Measurements from ENCODE around the gene PDE6G. TPM values are rescaled to one million over a fixed set of nuclear protein-coding genes. Genes with fewer than 3 reads are reported as not detected.

Gene PDE6G
- total and polyA plus RNA-seq, 4 donors: 0.43 to 0.58 TPM; not detected in 2

DNA sequence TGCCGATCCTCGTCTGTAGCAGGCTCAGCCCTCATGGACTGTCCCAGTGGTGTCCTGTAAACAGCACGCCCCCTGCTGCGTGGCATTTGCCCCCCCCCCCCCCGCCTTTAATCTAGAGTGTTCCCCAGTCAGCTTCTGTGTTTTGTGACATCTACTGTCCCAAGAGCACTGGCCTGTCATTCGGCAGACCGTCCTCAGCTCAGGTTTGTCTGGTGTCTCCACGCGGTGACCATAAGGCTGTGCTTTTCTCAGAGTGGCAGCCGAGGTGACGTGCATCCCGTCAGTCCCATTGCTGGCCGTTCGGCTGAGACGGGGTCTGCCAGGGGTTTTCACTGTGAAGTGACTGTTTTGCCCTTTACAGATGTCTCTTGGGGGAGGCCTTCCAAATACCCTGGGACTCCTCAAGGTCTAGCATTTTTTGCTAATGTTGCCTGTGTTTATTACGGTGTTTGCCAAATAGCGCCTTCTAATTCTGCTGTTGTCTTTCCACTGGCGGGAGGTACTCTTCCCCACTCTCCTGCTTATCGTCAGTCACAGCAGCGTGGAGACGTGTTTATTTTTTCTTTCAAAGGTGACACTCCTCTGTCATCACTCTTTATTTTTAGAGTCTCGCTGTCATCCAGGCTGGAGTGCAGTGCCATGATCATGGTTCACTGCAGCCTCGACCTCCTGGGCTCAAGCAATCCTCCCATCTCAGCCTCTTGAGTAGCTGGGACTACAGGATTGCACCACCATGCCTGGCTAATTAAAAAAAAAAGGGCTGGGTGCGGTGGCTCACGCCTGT is 41.1 kb upstream of the PDE6G start:
- no peak overlapping the region for H3K4me3 ChIP-seq (ENCODE audit: low read length in 2 of 2)
- intact Hi-C loops (cut with DNase I): no loop called here
- DNase-seq (no peak), ATAC-seq (ENCODE audit: low FRiP score) (no peak)
- no peaks in the 10 kb centered on the region for H3K27me3 ChIP-seq (ENCODE audit: control insufficient read depth in 1 of 2, insufficient read depth in 2 of 2, low read length in 1 of 2)
- WGBS, 2 donors: 79 to 80% methylated on average over 25 of the region's 25 CpGs
- no peaks in the 10 kb centered on the region for H3K9me3 ChIP-seq (ENCODE audit: control insufficient read depth, low read length)
- H3K4me1 ChIP-seq (ENCODE audit: control insufficient read depth in 1 of 2, insufficient read depth in 2 of 2, low read length in 2 of 2): no peaks in the 10 kb centered on the region
- H3K27ac ChIP-seq (ENCODE audit: low read depth in 1 of 2, low read length in 2 of 2): no peak overlapping the region
- H3K36me3 ChIP-seq (ENCODE audit: control insufficient read depth in 1 of 2, insufficient read depth in 2 of 2, low read length in 1 of 2): peaks cover 5% of the 10 kb centered on the region in 2 donors

DNA sequence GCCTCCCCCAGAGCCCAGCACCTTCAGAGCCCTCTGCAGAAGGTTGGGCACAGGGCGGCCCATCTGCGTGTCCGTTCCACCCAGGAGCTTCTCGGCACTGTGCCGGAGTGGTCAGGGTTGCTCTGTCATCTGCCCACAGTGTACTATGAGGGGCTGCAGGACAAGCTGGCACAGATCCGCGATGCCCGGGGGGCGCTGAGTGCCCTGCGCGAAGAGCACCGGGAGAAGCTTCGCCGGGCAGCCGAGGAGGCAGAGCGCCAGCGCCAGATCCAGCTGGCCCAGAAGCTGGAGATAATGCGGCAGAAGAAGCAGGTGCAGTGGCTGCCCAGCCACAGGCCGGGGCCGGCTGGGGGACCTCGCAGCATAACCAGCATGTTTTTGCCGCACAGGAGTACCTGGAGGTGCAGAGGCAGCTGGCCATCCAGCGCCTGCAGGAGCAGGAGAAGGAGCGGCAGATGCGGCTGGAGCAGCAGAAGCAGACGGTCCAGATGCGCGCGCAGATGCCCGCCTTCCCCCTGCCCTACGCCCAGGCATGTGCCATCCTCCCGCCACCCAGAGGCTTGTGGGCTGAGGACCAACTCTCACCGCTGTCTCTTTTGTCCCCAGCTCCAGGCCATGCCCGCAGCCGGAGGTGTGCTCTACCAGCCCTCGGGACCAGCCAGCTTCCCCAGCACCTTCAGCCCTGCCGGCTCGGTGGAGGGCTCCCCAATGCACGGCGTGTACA is 40.0 kb upstream of the PDE6G start:
- ATAC-seq (ENCODE audit: low FRiP score) (no peak), DNase-seq (no peak)
- no peaks in the 10 kb centered on the region for H3K27me3 ChIP-seq (ENCODE audit: control insufficient read depth in 1 of 2, insufficient read depth in 2 of 2, low read length in 1 of 2)
- no peaks in the 10 kb centered on the region for H3K9me3 ChIP-seq (ENCODE audit: control insufficient read depth, low read length)
- no peak overlapping the region for H3K27ac ChIP-seq (ENCODE audit: low read depth in 1 of 2, low read length in 2 of 2)
- no peak overlapping the region for H3K4me3 ChIP-seq (ENCODE audit: low read length in 2 of 2)
- H3K4me1 ChIP-seq (ENCODE audit: control insufficient read depth in 1 of 2, insufficient read depth in 2 of 2, low read length in 2 of 2): no peaks in the 10 kb centered on the region
- H3K36me3 ChIP-seq (ENCODE audit: control insufficient read depth in 1 of 2, insufficient read depth in 2 of 2, low read length in 1 of 2): peaks cover 5% of the 10 kb centered on the region in 2 donors
- 93 to 94% methylated on average over 40 of the region's 40 CpGs for WGBS, 2 donors
- intact Hi-C loops (cut with DNase I): no loop called here

DNA sequence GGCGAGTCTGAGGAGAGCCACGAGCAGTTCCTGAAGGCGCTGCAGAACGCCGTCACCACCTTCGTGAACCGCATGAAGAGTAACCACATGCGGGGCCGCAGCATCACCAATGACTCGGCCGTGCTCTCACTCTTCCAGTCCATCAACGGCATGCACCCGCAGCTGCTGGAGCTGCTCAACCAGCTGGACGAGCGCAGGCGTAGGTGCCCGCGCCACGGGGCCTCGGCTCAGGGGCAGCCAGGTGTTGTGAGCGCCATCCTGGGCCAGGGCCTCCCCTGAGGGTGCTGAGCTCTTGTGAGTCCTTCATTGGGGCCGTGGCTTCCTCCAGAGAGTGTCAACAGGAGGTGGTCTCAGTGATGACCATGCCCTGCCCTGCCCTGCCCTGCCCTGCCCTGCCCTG is 39.5 kb upstream of the PDE6G start:
- Histone ChIP-seq H3K36me3 (ENCODE audit: control insufficient read depth in 1 of 2, insufficient read depth in 2 of 2, low read length in 1 of 2) (peaks cover 5% of the 10 kb centered on the region in 2 donors), H3K4me3 (ENCODE audit: low read length in 2 of 2) (no peak overlapping the region), H3K27ac (ENCODE audit: low read depth in 1 of 2, low read length in 2 of 2) (no peak overlapping the region), H3K9me3 (ENCODE audit: control insufficient read depth, low read length) (no peaks in the 10 kb centered on the region), H3K27me3 (ENCODE audit: control insufficient read depth in 1 of 2, insufficient read depth in 2 of 2, low read length in 1 of 2) (no peaks in the 10 kb centered on the region), H3K4me1 (ENCODE audit: control insufficient read depth in 1 of 2, insufficient read depth in 2 of 2, low read length in 2 of 2) (no peaks in the 10 kb centered on the region)
- ATAC-seq (ENCODE audit: low FRiP score): peak; percentile 11
- no peak for DNase-seq
- intact Hi-C loops (cut with DNase I): no loop called here
- 90 to 92% methylated on average over 22 of the region's 22 CpGs for WGBS, 2 donors

DNA sequence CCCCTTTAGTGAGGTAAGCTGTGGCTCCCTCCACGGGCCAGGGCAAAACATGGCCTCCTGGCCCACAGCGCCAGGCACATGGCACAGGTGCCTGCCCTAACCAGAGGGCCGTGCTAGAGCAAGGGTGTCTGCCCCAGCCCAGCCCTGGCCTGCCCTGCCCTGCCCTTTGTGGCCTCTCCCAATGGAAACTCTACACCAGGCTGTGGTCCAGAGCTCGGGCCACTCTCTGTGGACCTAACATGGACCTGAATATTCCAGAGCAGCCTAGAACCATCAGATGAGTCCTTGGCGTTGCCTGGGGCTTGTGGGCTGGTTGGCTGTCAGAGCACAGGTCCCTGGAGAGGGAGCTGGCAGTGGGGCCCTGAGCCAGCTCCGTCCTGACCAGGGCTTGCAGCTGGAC is 38.9 kb upstream of the PDE6G start:
- no peak for ATAC-seq (ENCODE audit: low FRiP score)
- Histone ChIP-seq H3K4me1 (ENCODE audit: control insufficient read depth in 1 of 2, insufficient read depth in 2 of 2, low read length in 2 of 2) (no peaks in the 10 kb centered on the region), H3K27me3 (ENCODE audit: control insufficient read depth in 1 of 2, insufficient read depth in 2 of 2, low read length in 1 of 2) (no peaks in the 10 kb centered on the region), H3K36me3 (ENCODE audit: control insufficient read depth in 1 of 2, insufficient read depth in 2 of 2, low read length in 1 of 2) (peaks cover 5 to 7% of the 10 kb centered on the region in 2 donors), H3K4me3 (ENCODE audit: low read length in 2 of 2) (no peak overlapping the region), H3K27ac (ENCODE audit: low read depth in 1 of 2, low read length in 2 of 2) (no peak overlapping the region), H3K9me3 (ENCODE audit: control insufficient read depth, low read length) (no peaks in the 10 kb centered on the region)
- WGBS, 2 donors: 79 to 82% methylated on average over 6 of the region's 6 CpGs
- intact Hi-C loops (cut with DNase I): no loop called here
- DNase-seq: no peak

DNA sequence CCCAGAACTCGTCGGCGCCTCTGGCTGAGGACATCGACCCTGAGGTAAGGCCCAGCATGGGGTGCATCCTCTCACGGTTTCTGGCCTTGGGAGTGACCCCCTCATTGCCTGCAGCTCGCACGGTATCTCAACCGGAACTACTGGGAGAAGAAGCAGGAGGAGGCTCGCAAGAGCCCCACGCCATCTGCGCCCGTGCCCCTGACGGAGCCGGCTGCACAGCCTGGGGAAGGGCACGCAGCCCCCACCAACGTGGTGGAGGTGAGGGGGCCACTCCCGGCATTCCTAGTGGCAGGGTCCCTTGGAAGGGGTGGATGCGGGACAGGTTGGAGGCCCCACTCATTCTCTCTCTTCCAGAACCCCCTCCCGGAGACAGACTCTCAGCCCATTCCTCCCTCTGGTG is 38.5 kb upstream of the PDE6G start:
- ATAC-seq (ENCODE audit: low FRiP score) (no peak), DNase-seq (no peak)
- Histone ChIP-seq H3K27me3 (ENCODE audit: control insufficient read depth in 1 of 2, insufficient read depth in 2 of 2, low read length in 1 of 2) (no peaks in the 10 kb centered on the region), H3K9me3 (ENCODE audit: control insufficient read depth, low read length) (no peaks in the 10 kb centered on the region), H3K27ac (ENCODE audit: low read depth in 1 of 2, low read length in 2 of 2) (no peak overlapping the region), H3K4me3 (ENCODE audit: low read length in 2 of 2) (no peak overlapping the region), H3K4me1 (ENCODE audit: control insufficient read depth in 1 of 2, insufficient read depth in 2 of 2, low read length in 2 of 2) (no peaks in the 10 kb centered on the region), H3K36me3 (ENCODE audit: control insufficient read depth in 1 of 2, insufficient read depth in 2 of 2, low read length in 1 of 2) (peaks cover 5 to 7% of the 10 kb centered on the region in 2 donors)
- intact Hi-C loops (cut with DNase I): no loop called here
- 91 to 92% methylated on average over 19 of the region's 19 CpGs for WGBS, 2 donors

DNA sequence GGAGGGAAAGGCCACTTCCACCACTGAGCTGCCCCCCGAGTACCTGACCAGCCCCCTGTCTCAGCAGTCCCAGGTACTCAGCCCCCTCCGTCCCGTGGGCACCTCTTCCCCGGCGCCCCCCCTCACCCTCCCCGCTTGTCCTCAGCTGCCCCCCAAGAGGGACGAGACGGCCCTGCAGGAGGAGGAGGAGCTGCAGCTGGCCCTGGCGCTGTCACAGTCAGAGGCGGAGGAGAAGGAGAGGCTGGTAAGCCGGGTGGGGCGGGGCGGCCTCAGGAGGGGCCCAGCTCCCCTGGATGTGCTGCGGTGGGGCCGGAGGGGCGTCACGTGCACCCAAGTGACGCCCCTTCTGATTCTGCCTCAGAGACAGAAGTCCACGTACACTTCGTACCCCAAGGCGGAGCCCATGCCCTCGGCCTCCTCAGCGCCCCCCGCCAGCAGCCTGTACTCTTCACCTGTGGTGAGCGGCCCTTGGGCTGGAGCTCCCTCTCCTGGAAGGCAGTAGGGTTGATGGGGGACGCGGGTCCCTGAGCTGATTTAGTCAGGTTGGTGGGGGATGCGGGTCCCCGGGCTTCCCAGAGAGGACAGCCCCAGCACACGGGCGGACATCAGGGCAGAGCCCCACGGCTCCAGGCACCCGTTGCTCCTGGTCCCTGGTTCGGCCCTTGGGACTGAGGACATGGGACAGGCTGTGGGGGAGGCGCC is 37.3 kb upstream of the PDE6G start:
- Histone ChIP-seq H3K4me1 (ENCODE audit: control insufficient read depth in 1 of 2, insufficient read depth in 2 of 2, low read length in 2 of 2) (no peaks in the 10 kb centered on the region), H3K27me3 (ENCODE audit: control insufficient read depth in 1 of 2, insufficient read depth in 2 of 2, low read length in 1 of 2) (no peaks in the 10 kb centered on the region), H3K4me3 (ENCODE audit: low read length in 2 of 2) (no peak overlapping the region), H3K9me3 (ENCODE audit: control insufficient read depth, low read length) (no peaks in the 10 kb centered on the region), H3K27ac (ENCODE audit: low read depth in 1 of 2, low read length in 2 of 2) (no peak overlapping the region), H3K36me3 (ENCODE audit: control insufficient read depth in 1 of 2, insufficient read depth in 2 of 2, low read length in 1 of 2) (peaks cover 5 to 7% of the 10 kb centered on the region in 2 donors)
- intact Hi-C loops (cut with DNase I): no loop called here
- 85 to 89% methylated on average over 31 to 35 of the region's 35 CpGs for WGBS, 2 donors
- DNase-seq (no peak), ATAC-seq (ENCODE audit: low FRiP score) (no peak)

DNA sequence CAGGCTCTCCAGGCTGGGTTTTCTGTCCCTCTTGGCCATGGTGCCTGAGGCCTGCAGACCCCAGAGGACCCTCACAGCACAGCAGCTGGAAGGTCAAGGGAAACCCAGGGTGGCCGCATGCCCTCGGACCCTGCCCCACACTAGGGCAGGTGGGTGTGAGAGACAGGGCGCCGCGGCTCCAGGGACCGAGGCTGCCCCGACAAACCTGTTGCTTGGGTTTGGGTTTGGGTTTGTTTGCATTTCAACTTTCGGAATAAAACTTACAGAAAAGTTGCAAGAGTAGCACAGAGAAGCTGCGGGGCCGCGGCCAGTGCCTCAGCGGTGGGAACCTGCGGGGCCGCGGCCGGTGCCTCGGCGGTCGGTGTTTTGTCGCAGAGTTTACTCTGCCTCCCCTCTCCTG is 35.3 kb upstream of the PDE6G start:
- H3K27ac ChIP-seq (ENCODE audit: low read depth in 1 of 2, low read length in 2 of 2): no peak overlapping the region
- intact Hi-C loops (cut with DNase I): no loop called here
- no peak overlapping the region for H3K4me3 ChIP-seq (ENCODE audit: low read length in 2 of 2)
- no peaks in the 10 kb centered on the region for H3K9me3 ChIP-seq (ENCODE audit: control insufficient read depth, low read length)
- H3K27me3 ChIP-seq (ENCODE audit: control insufficient read depth in 1 of 2, insufficient read depth in 2 of 2, low read length in 1 of 2): no peaks in the 10 kb centered on the region
- WGBS, 2 donors: 96 to 97% methylated on average over 20 of the region's 20 CpGs
- DNase-seq (no peak), ATAC-seq (ENCODE audit: low FRiP score) (no peak)
- peaks cover 5 to 7% of the 10 kb centered on the region in 2 donors for H3K36me3 ChIP-seq (ENCODE audit: control insufficient read depth in 1 of 2, insufficient read depth in 2 of 2, low read length in 1 of 2)
- no peaks in the 10 kb centered on the region for H3K4me1 ChIP-seq (ENCODE audit: control insufficient read depth in 1 of 2, insufficient read depth in 2 of 2, low read length in 2 of 2)

DNA sequence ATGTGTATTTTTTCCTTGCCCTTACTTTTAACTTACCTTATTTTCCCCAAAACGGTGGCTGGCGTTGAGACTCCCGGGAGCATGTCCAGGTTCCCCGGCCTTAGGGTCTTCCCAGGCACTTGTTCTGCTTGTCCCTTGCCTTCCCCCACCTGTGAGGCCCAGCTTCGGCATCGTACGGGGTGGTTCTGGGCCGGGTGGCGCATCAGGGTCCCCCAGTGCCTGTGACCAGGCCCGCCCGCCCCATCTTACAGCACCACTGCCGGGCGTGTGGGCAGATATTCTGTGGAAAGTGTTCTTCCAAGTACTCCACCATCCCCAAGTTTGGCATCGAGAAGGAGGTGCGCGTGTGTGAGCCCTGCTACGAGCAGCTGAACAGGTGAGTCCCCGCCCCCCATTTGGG is 34.9 kb upstream of the PDE6G start:
- Histone ChIP-seq H3K36me3 (ENCODE audit: control insufficient read depth in 1 of 2, insufficient read depth in 2 of 2, low read length in 1 of 2) (peaks cover 5 to 7% of the 10 kb centered on the region in 2 donors), H3K27ac (ENCODE audit: low read depth in 1 of 2, low read length in 2 of 2) (no peak overlapping the region), H3K9me3 (ENCODE audit: control insufficient read depth, low read length) (no peaks in the 10 kb centered on the region), H3K4me1 (ENCODE audit: control insufficient read depth in 1 of 2, insufficient read depth in 2 of 2, low read length in 2 of 2) (no peaks in the 10 kb centered on the region), H3K27me3 (ENCODE audit: control insufficient read depth in 1 of 2, insufficient read depth in 2 of 2, low read length in 1 of 2) (no peaks in the 10 kb centered on the region), H3K4me3 (ENCODE audit: low read length in 2 of 2) (no peak overlapping the region)
- intact Hi-C loops (cut with DNase I): no loop called here
- 87 to 91% methylated on average over 18 of the region's 18 CpGs for WGBS, 2 donors
- ATAC-seq (ENCODE audit: low FRiP score) (no peak), DNase-seq (no peak)
